Suprapubic skin (tissue), 4 donors: ENCODE measurements around the gene ST7. TPM values are rescaled to one million over a fixed set of nuclear protein-coding genes. Genes with fewer than 3 reads are reported as not detected.

Source experiments
- DNase-seq, 2 donors: peaks; one replicate each; pipeline ENCODE4 v3.0.0-alpha.2; 2019; ENCODE audit warnings: low spot score in 2 of 2
- H3K27ac ChIP-seq: fragments of 200-600 bp; sonication (generic); one replicate; pipeline ENCODE4 v1.5.1; 2019
- H3K27me3 ChIP-seq: fragments of 200-600 bp; sonication (generic); one replicate; pipeline ENCODE4 v1.5.1; 2019
- H3K36me3 ChIP-seq: fragments of 200-600 bp; sonication (generic); one replicate; pipeline ENCODE4 v1.5.1; 2019
- H3K4me1 ChIP-seq: fragments of 200-600 bp; sonication (generic); one replicate; pipeline ENCODE4 v1.5.1; 2019
- H3K4me3 ChIP-seq: fragments of 200-600 bp; sonication (generic); one replicate; pipeline ENCODE4 v1.5.1; 2019; ENCODE audit warnings: mild to moderate bottlenecking
- H3K9me3 ChIP-seq: fragments of 200-600 bp; sonication (generic); one replicate; pipeline ENCODE4 v1.5.1; 2019
- CTCF ChIP-seq, 2 donors: fragments of 200-600 bp in 1 of 2; fragments of 450-650 bp in 1 of 2; sonication (generic) in 1 of 2; IDR thresholded peaks; one replicate each; pipeline ENCODE4 v1.5.1; 2016 to 2019; ENCODE audit warnings: antibody characterized with exemption in 2 of 2, mild to moderate bottlenecking in 1 of 2, moderate library complexity in 1 of 2
- EP300 ChIP-seq: sonication (generic); formaldehyde crosslinking; IDR thresholded peaks from one replicate; pipeline ENCODE4 v1.6.1; 2017; ENCODE audit warnings: antibody characterized with exemption
- POLR2A ChIP-seq, 2 donors: fragments of 450-650 bp; IDR thresholded peaks; one replicate each; pipeline ENCODE4 v1.6.1; 2017; ENCODE audit warnings: antibody characterized with exemption in 2 of 2, mild to moderate bottlenecking in 2 of 2, moderate library complexity in 2 of 2
- POLR2AphosphoS5 ChIP-seq, 3 donors: sonication (generic); formaldehyde crosslinking; IDR thresholded peaks; one replicate each; pipeline ENCODE4 v1.6.1; 2017; ENCODE audit warnings: antibody characterized with exemption in 3 of 3
- WGBS: methylation state at CpG from one replicate; pipeline ENCODE4 v1.1.5; 2018; 5-methylcytosine and 5-hydroxymethylcytosine counted together
- total RNA-seq, 4 donors: library from RNA; depleted of rRNA; stranded (reverse); fragments of >200 nt; gene quantifications; one replicate each; pipeline ENCODE4 v1.1.0, GENCODE V29; 2016

ST7 gene
- total RNA-seq, 4 donors from 2014 or later, result 13.1 to 28.2 (median 18.6) TPM

- Histone ChIP-seq H3K4me1 (peaks cover 14% of the 10 kb centered on the region), H3K27ac (peak overlapping the region; percentile 8), H3K4me3 (no peak overlapping the region), H3K36me3 (no peaks in the 10 kb centered on the region), H3K9me3 (no peaks in the 10 kb centered on the region), H3K27me3 (no peaks in the 10 kb centered on the region)
- WGBS, result 44% methylated on average over 2 of the region's 2 CpGs
- DNase-seq, result no peak
- TF ChIP-seq POLR2A (IDR thresholded peaks at IDR 0.05) (no peak), CTCF (IDR thresholded peaks at IDR 0.05) (no peak), POLR2AphosphoS5 (IDR thresholded peaks at IDR 0.05) (no peak), EP300 (no peak)
These were observed 90.0 kb downstream of the ST7 start for GRCh38 chr7:117043108-117043825.

GRCh38 chr7:117044664-117045063 lies 91.4 kb downstream of the ST7 start:
- no peaks in the 10 kb centered on the region for H3K27me3 ChIP-seq
- TF ChIP-seq CTCF (IDR thresholded peaks at IDR 0.05), result no peak
- TF ChIP-seq POLR2AphosphoS5 (IDR thresholded peaks at IDR 0.05), result no peak
- TF ChIP-seq POLR2A (IDR thresholded peaks at IDR 0.05), result no peak
- TF ChIP-seq EP300, result no peak
- 85% methylated on average over 2 of the region's 2 CpGs for WGBS
- H3K36me3 ChIP-seq, result no peaks in the 10 kb centered on the region
- H3K4me3 ChIP-seq, result no peak overlapping the region
- peaks cover 14% of the 10 kb centered on the region for H3K4me1 ChIP-seq
- no peaks in the 10 kb centered on the region for H3K9me3 ChIP-seq
- no peak overlapping the region for H3K27ac ChIP-seq
- no peak for DNase-seq

- Histone ChIP-seq H3K4me1 (peaks cover 14% of the 10 kb centered on the region), H3K36me3 (no peaks in the 10 kb centered on the region), H3K27ac (no peak overlapping the region), H3K27me3 (no peaks in the 10 kb centered on the region), H3K9me3 (no peaks in the 10 kb centered on the region), H3K4me3 (no peak overlapping the region)
- TF ChIP-seq POLR2A (IDR thresholded peaks at IDR 0.05) (no peak), CTCF (IDR thresholded peaks at IDR 0.05) (no peak), POLR2AphosphoS5 (IDR thresholded peaks at IDR 0.05) (no peak), EP300 (no peak)
- WGBS, result 88% methylated on average over 4 of the region's 4 CpGs
- no peak for DNase-seq
These were observed 92.8 kb downstream of the ST7 start for GRCh38 chr7:117045927-117046710.

GRCh38 chr7:117047496-117047895 lies 94.2 kb downstream of the ST7 start:
- Histone ChIP-seq H3K9me3 (no peaks in the 10 kb centered on the region), H3K4me3 (no peak overlapping the region), H3K36me3 (no peaks in the 10 kb centered on the region), H3K27me3 (no peaks in the 10 kb centered on the region), H3K4me1 (peaks cover 18% of the 10 kb centered on the region), H3K27ac (no peak overlapping the region)
- WGBS, result 17% methylated on average over 3 of the region's 3 CpGs
- DNase-seq, result no peak
- TF ChIP-seq POLR2AphosphoS5 (IDR thresholded peaks at IDR 0.05), result no peak
- TF ChIP-seq CTCF (IDR thresholded peaks at IDR 0.05), result no peak
- TF ChIP-seq POLR2A (IDR thresholded peaks at IDR 0.05), result no peak
- no peak for TF ChIP-seq EP300
